Mucosa of descending colon (tissue), 3 donors: Measurements from ENCODE around the gene TESK2. TPM values are rescaled to one million over a fixed set of nuclear protein-coding genes. Genes with fewer than 3 reads are reported as not detected.

ENCODE experiments used
- ATAC-seq: fragments of 200-7000 bp; cut with Tn5 transposase; one replicate; pipeline ENCODE4 v1.9.1; 2020; ENCODE audit warnings: mild to moderate bottlenecking, moderate library complexity
- DNase-seq, 3 donors: peaks; one replicate each; pipeline ENCODE4 v3.0.0-alpha.2; 2020
- H3K36me3 ChIP-seq: fragments of 200-600 bp; one replicate; pipeline ENCODE4 v1.8.0; 2021; ENCODE audit warnings: low read depth, mild to moderate bottlenecking
- H3K4me1 ChIP-seq: fragments of 200-600 bp; one replicate; pipeline ENCODE4 v1.8.0; 2021; ENCODE audit warnings: low read depth, mild to moderate bottlenecking
- H3K4me3 ChIP-seq: fragments of 200-600 bp; one replicate; pipeline ENCODE4 v1.8.0; 2021; ENCODE audit warnings: mild to moderate bottlenecking
- H3K9me3 ChIP-seq: fragments of 200-600 bp; one replicate; pipeline ENCODE4 v1.8.0; 2021; ENCODE audit warnings: mild to moderate bottlenecking
- CTCF ChIP-seq: fragments of 200-600 bp; IDR thresholded peaks from one replicate; pipeline ENCODE4 v1.8.0; 2022; ENCODE audit warnings: antibody characterized with exemption, mild to moderate bottlenecking
- intact Hi-C, 2 donors: fragments of 100-400 bp; cut with DNase I in 1 of 2; cut with micrococcal nuclease in 1 of 2; formaldehyde crosslinking; loops; one replicate each; pipeline versions ENCODE4 v1.11.0 to v1.11.1; 2022; cut with DNase I, micrococcal nuclease
- total RNA-seq, 3 donors: library from RNA; stranded (reverse); fragmentation: NEBNext Ultra II Directional in 2 of 3; extraction: Animal tissue kit (Norgen Biotek cat#: 25700) in 2 of 3; gene quantifications; one replicate each; pipeline versions ENCODE4 v1.2.1 to v1.2.4, GENCODE V29; 2021 to 2023
- donor health status: DM: no; HTN: no; CAD: no; lungs with moderate emphysema.
- donor health status: DM: no; HTN: no; CAD: no.
- donor health status: DM: no; HTN: yes; CAD: no.

Gene TESK2
- total RNA-seq, 3 donors from 2014 or later = 10.7 to 19.9 (median 10.8) TPM

- ATAC-seq (no peak), DNase-seq (no peak)
- Histone ChIP-seq H3K9me3 (no peaks in the 10 kb centered on the region), H3K4me1 (no peaks in the 10 kb centered on the region), H3K36me3 (no peaks in the 10 kb centered on the region), H3K4me3 (no peak overlapping the region)
- no peak for TF ChIP-seq CTCF
- intact Hi-C loops = no loop called here
Measured at GRCh38 chr1:45465277-45465676, 25.7 kb downstream of the TESK2 start.

- ATAC-seq (no peak), DNase-seq (no peak)
- no peak for TF ChIP-seq CTCF
- no peaks in the 10 kb centered on the region for H3K36me3 ChIP-seq
- no peaks in the 10 kb centered on the region for H3K4me1 ChIP-seq
- intact Hi-C loops = no loop called here
- H3K4me3 ChIP-seq = no peak overlapping the region
- no peaks in the 10 kb centered on the region for H3K9me3 ChIP-seq
Measured at GRCh38 chr1:45458894-45459293, 32.1 kb downstream of the TESK2 start.

- no peaks in the 10 kb centered on the region for H3K36me3 ChIP-seq
- H3K4me3 ChIP-seq = no peak overlapping the region
- H3K9me3 ChIP-seq = no peaks in the 10 kb centered on the region
- intact Hi-C loops = no loop called here
- ATAC-seq (no peak), DNase-seq (no peak)
- no peak for TF ChIP-seq CTCF
- H3K4me1 ChIP-seq = no peaks in the 10 kb centered on the region
Measured at GRCh38 chr1:45456531-45456930, 34.4 kb downstream of the TESK2 start.

GRCh38 chr1:45455162-45455561 lies 35.8 kb downstream of the TESK2 start:
- H3K4me1 ChIP-seq = no peaks in the 10 kb centered on the region
- no peak for DNase-seq
- intact Hi-C loops = no loop called here
- ATAC-seq = no peak
- H3K36me3 ChIP-seq = no peaks in the 10 kb centered on the region
- no peak for TF ChIP-seq CTCF
- no peak overlapping the region for H3K4me3 ChIP-seq
- no peaks in the 10 kb centered on the region for H3K9me3 ChIP-seq

- no peak overlapping the region for H3K4me3 ChIP-seq
- DNase-seq = no peak
- ATAC-seq = no peak
- no peaks in the 10 kb centered on the region for H3K9me3 ChIP-seq
- no peaks in the 10 kb centered on the region for H3K4me1 ChIP-seq
- intact Hi-C loops = no loop called here
- H3K36me3 ChIP-seq = no peaks in the 10 kb centered on the region
- TF ChIP-seq CTCF = no peak
Measured at GRCh38 chr1:45454464-45454863, 36.5 kb downstream of the TESK2 start.

- no peak for TF ChIP-seq CTCF
- Histone ChIP-seq H3K36me3 (no peaks in the 10 kb centered on the region), H3K4me3 (no peak overlapping the region), H3K9me3 (no peaks in the 10 kb centered on the region), H3K4me1 (no peaks in the 10 kb centered on the region)
- ATAC-seq (no peak), DNase-seq (no peak)
- intact Hi-C loops = no loop called here
Measured at GRCh38 chr1:45452503-45452902, 38.5 kb downstream of the TESK2 start.
